Calu3 (cell line): Measurements from ENCODE around the gene ALKBH2. TPM values are rescaled to one million over a fixed set of nuclear protein-coding genes. Genes with fewer than 3 reads are reported as not detected.
A peak's percentile ranks its signal among the peaks of the same experiment; 100 is the strongest.

Source experiments
- BruUV-seq: library from RNA; stranded (reverse); fragments of 400-500 nt; replicated peaks from 2 replicates; lab custom pipeline; 2021; lab: Mats Ljungman, UMichigan
- CTCF ChIA-PET: fragments of 300-600 bp; sonication (Branson Sonifier 250); formaldehyde crosslinking; loops from one replicate; lab custom pipeline; 2022; ENCODE audit warnings: antibody characterized with exemption; lab: Charles Lee
- DNase-seq: peaks from one replicate; pipeline ENCODE4 v3.0.0; 2022
- H3K27ac Mint-ChIP-seq: one replicate; pipeline ENCODE4 v1.8.0; 2022; ENCODE audit warnings: mixed read lengths; ENCODE audit not compliant: unreplicated experiment
- H3K27me3 Mint-ChIP-seq: one replicate; pipeline ENCODE4 v1.8.0; 2022; ENCODE audit warnings: mixed read lengths; ENCODE audit not compliant: unreplicated experiment
- H3K36me3 Mint-ChIP-seq: one replicate; pipeline ENCODE4 v1.8.0; 2022; ENCODE audit warnings: mild to moderate bottlenecking, moderate library complexity, mixed read lengths; ENCODE audit not compliant: insufficient read depth, unreplicated experiment
- H3K4me1 Mint-ChIP-seq: one replicate; pipeline ENCODE4 v1.8.0; 2022; ENCODE audit warnings: mild to moderate bottlenecking, low read depth, mixed read lengths; ENCODE audit not compliant: unreplicated experiment
- H3K4me3 Mint-ChIP-seq: one replicate; pipeline ENCODE4 v1.8.0; 2022; ENCODE audit warnings: mild to moderate bottlenecking, low read depth, moderate library complexity, mixed read lengths; ENCODE audit not compliant: unreplicated experiment
- H3K9me3 Mint-ChIP-seq: one replicate; pipeline ENCODE4 v1.8.0; 2022; ENCODE audit warnings: low read depth, mixed read lengths; ENCODE audit not compliant: unreplicated experiment
- intact Hi-C: fragments of 100-400 bp; cut with micrococcal nuclease; formaldehyde crosslinking; loops from one replicate; pipeline ENCODE4 v1.10.0; 2022; ENCODE audit not compliant: unreplicated experiment
- total RNA-seq: library from RNA; stranded (reverse); gene quantifications from 2 replicates; pipeline ENCODE4 v1.2.3, GENCODE V29; 2022
- TF ChIP-seq, protein P1 (sequence below): fragments of 200-600 bp; IDR thresholded peaks from one replicate; pipeline ENCODE4 v1.8.0; 2022; ENCODE audit warnings: antibody characterized with exemption; ENCODE audit not compliant: unreplicated experiment

The ALKBH2 gene
- total RNA-seq, 1 experiment from 2014 or later: 43.1 TPM

DNA sequence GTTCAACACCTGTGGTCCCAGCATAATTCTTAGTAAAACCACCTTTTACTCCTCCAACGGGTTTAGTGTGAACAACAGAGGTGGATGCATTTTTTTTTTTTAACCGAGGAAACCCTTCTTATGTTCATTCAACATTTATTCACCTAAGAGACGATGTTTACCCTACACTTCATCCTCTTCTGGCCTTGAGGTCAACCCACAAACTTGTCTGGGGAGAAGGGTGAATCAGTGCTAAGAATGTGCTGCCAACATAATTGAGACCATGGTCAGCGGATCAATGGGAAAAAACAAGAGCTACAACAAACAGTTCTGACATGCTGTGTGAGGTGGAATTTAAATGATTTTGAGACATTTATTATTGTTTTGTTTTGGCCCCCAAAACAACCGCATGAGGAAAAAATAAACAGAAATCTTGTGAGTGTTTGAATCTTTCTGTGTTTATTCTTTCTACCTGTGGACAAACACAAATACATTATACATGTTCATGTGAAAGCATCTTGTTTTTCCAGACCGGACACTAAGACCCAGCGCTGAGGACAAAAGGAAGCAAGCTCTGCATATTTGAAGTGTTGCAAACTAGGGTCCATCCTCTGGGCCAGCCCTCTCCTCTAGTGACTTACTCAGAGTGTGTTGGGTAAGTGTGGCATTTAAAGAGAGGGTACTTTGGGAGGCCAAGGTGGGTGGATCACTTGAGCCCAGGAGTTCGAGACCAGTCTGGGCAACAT lies 46.0 kb downstream of the ALKBH2 start:
- DNase-seq: peak; percentile 27
- no TSS peak for BruUV-seq
- intact Hi-C loops: no loop called here
- no peak overlapping the region for H3K4me3 Mint-ChIP-seq
- CTCF ChIA-PET: interaction anchor here (0.5 to 0.8 kb wide), 3 partner anchors 10 to 1198 kb away, joined by 3 to 5 read pairs (median 3); no protein-coding TSS in a partner anchor
- peaks cover 3% of the 10 kb centered on the region for H3K36me3 Mint-ChIP-seq
- H3K9me3 Mint-ChIP-seq: no peaks in the 10 kb centered on the region
- peaks cover 26% of the 10 kb centered on the region for H3K27me3 Mint-ChIP-seq
- no peak overlapping the region for H3K27ac Mint-ChIP-seq
- TF ChIP-seq, protein P1, sequence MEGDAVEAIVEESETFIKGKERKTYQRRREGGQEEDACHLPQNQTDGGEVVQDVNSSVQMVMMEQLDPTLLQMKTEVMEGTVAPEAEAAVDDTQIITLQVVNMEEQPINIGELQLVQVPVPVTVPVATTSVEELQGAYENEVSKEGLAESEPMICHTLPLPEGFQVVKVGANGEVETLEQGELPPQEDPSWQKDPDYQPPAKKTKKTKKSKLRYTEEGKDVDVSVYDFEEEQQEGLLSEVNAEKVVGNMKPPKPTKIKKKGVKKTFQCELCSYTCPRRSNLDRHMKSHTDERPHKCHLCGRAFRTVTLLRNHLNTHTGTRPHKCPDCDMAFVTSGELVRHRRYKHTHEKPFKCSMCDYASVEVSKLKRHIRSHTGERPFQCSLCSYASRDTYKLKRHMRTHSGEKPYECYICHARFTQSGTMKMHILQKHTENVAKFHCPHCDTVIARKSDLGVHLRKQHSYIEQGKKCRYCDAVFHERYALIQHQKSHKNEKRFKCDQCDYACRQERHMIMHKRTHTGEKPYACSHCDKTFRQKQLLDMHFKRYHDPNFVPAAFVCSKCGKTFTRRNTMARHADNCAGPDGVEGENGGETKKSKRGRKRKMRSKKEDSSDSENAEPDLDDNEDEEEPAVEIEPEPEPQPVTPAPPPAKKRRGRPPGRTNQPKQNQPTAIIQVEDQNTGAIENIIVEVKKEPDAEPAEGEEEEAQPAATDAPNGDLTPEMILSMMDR: no peak
- no peaks in the 10 kb centered on the region for H3K4me1 Mint-ChIP-seq

- BruUV-seq: no TSS peak
- Mint-ChIP-seq H3K4me3 (no peak overlapping the region), H3K9me3 (no peaks in the 10 kb centered on the region), H3K27ac (no peak overlapping the region), H3K27me3 (peaks cover 44% of the 10 kb centered on the region), H3K4me1 (no peaks in the 10 kb centered on the region), H3K36me3 (no peaks in the 10 kb centered on the region)
- TF ChIP-seq, protein P1: no peak
- intact Hi-C loops: no loop called here
- CTCF ChIA-PET: no interaction called here
- no peak for DNase-seq
Measured at GRCh38 chr12:109044241-109044640, 49.0 kb downstream of the ALKBH2 start.

Other genes starting within 250 kb of the ALKBH2 start
- 38.1 and 42.9 TPM in 2 replicates for gene SSH1, start 235.9 kb downstream of the ALKBH2 start, total RNA-seq
- not detected in 2 replicates for gene DAO, start 213.4 kb downstream of the ALKBH2 start, total RNA-seq
- not detected in 2 replicates for gene SVOP, start 72.4 kb downstream of the ALKBH2 start, total RNA-seq
- 9.6 and 13.0 TPM in 2 replicates for gene USP30, start 40.9 kb downstream of the ALKBH2 start, total RNA-seq
- gene UNG, start 4.1 kb upstream of the ALKBH2 start, total RNA-seq: 77.7 and 79.2 TPM in 2 replicates
- 6.2 and 6.8 TPM in 2 replicates for gene ACACB, start 23.1 kb upstream of the ALKBH2 start, total RNA-seq
- gene FOXN4, start 215.8 kb upstream of the ALKBH2 start, total RNA-seq: not detected in 2 replicates